HG03457 (cell line): Measurements from ENCODE around the gene FBXO4.
"Not testable (repeated sequence)": the region's sequence is repeated elsewhere in the genome, so short reads cannot be mapped to it uniquely, and the experiment has no call there.

Experiments used
- ATAC-seq: cut with Tn5 transposase; IDR thresholded peaks from one replicate; pipeline ENCODE4 v1.9.1; 2021; ENCODE audit warnings: moderate number of reproducible peaks; ENCODE audit not compliant: unreplicated experiment

FBXO4 gene

GRCh38 chr5:41978676-41979075 lies 53.6 kb downstream of the FBXO4 start:
- ATAC-seq, result no peak

DNA sequence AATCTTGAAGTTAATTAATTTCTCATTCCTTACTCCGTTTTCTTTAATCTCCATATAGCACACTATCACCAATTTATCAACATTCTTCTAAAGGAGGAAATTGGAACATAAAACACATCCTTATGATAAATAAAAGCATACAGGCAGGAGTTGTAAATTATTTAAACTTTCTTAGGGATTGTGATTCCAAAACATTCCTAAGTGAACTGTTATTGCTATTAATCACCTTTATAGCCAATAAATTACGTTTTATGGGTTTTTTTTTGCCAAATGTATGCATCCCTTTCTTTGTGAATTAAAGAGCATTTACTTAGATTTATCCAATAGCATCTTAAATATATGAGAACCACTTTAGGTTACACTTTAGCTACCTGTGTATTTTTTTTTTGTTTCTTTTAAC lies 55.3 kb downstream of the FBXO4 start:
- ATAC-seq, result no peak

DNA sequence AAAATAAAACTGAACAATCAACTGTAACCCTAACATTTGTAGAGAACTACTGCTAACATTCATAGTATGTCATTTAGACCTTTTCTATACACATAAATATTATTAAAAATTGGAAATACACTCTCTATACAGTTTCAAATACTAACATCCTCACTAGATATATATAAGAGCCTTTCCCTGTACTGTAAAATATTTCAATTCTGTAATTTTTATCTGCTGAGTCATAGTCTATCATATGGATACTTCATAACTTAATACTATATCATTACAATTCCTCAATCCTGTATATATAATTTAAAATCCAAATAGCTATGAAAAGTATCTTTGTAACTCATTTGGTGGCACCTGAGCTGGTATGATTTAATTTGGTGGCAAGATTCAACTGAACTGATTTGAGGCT lies 55.8 kb downstream of the FBXO4 start:
- ATAC-seq, result no peak

GRCh38 chr5:41982858-41983257 lies 57.8 kb downstream of the FBXO4 start:
- ATAC-seq, result not testable (repeated sequence)

DNA sequence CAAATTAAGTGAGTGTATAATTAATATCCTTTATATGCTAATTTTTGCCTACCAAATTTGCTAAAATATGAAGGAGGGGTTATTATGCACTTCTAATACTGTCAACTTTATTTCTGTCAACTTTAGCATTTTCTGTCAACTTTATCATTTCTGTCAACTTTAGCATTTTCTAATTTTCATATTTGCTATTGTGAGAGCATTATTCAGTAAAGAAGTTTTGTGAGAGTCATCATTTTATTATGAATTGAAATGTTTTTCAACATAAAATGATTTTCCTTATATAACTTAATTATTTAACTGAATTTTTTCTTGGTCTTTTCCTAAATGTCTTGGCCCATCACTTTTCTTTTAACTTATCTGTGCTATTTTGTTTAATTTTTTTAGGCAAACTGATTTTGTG lies 58.2 kb downstream of the FBXO4 start:
- no peak for ATAC-seq

GRCh38 chr5:41985945-41986695 lies 61.0 kb downstream of the FBXO4 start:
- no peak for ATAC-seq
